ENCODE results near the gene MED15.

Gene MED15

GRCh38 chr22:20632082-20632481 is 124.7 kb downstream of the MED15 start:
- ATAC-seq = no peak

DNA sequence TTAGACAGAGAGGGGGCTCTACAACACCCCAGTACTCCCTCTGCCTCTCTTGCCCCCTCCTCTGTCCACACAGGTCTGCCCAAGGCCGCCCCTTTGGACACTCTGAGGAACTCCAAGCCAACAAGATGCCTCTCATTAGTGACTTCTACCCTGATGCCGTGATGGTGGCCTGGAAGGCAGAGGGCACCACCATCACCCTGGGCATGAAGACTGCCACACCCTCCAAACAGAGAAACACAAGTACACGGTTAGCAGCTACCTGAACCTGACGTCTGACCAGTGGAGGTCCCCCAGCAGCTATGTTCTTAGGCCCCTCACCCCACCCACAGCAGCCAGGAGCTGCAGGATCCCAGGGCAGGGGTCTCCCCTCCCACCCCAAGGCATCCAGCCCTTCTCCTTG is 125.1 kb downstream of the MED15 start:
- ATAC-seq = no peak

DNA sequence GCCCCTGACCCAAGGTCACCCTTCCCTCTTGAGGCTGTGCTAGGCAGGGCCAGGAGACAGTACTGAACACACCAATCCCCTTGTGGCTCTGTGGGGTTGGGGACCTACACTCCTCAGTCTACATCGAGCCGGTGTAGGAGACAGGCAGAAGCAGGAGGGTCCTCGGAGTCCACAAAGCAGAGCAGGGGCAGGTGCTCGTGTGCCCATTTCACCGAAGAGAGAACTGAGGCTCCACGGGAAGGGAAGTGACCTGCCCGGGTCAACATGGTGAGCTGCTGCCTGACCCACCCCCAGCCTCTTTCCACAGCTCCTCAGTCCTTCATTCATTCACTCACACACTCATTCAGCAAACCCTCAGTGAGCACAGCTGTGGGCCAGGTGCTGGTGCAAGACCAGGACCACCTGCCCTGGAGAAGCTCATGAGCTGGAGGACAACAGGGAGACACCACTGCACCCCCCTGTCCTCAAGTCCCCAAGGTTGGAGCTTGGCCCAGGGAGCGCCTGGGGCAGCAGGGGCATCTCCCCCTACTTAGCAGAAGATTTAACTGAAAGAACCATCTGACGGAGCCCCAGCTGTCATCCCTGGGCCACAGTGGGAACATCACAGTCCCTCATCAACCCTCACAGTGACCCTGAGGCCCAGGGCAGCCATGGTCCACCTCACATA is 127.3 kb downstream of the MED15 start:
- no peak for ATAC-seq

GRCh38 chr22:20635227-20635591 is 127.8 kb downstream of the MED15 start:
- no peak for ATAC-seq

GRCh38 chr22:20636075-20636812 is 128.8 kb downstream of the MED15 start:
- ATAC-seq = no peak

DNA sequence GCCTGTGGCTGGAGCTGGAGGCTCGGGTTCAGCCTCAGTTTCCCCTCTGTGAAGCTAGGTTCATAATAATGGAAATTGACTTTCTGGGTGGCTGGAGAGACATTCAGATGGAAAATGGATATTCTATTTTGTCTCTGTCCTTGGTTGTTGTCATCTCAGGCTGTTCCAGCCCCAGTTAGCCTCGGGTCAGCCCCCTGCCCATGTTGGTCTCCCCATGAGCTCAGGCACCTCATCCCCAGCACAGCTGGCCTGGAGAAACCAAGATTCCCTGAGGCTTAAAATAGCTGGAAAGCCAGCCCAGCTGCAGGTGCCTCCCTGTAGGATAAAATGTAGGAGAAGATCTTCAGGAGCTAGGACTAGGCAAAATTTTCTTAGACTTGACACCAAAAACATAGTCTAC is 129.5 kb downstream of the MED15 start:
- ATAC-seq = no peak

Data from activated CD4-positive, CD25-positive, alpha-beta regulatory T cell treated with anti-CD3 and anti-CD28 coated beads, Interleukin-2, amount 50 U/mL, for 24 hours (primary cell).